ENCODE results near the gene UBLCP1. TPM values are rescaled to one million over a fixed set of nuclear protein-coding genes. Genes with fewer than 3 reads are reported as not detected.

Gene UBLCP1
- total and polyA plus RNA-seq, 2 of the 13 experiments (the other 11 are each of a cell fraction or from before 2014, with no cell fraction given), result 6.5 to 12.6 TPM

DNA sequence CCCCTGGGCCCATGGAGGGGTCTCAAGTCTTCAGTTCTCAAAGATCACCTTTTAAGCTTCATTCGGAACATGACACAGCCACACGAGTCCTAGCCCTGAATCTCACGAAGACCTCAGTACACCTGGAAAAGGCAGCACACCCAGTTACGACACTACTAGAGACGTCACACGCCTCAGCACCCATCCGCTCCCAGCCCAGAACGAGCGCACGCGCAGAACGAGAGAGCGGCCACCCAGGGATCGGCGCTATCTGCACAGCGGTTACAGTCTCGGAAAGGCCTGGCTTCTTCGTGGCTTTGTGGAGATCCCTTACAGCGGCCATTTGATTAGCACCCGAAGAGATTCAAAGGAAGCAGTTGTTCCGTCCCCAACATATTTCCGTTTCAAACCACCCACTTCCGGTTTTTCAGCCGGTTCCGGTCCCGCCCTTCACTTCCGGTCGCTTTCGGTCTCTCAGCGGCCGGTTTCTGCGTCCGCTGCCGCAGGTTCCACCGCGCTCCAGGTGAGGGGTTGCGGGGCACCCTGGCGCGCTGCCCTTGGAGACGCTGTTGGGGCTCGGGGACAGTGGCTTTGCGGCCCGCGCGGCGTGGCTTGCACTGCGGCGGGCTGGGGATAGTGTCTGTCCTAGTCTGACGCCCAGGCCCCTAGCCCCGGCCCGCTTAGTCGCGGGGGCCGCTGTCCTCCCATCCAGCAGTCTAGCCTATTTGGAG lies at the start of gene UBLCP1 (continued):
- TF ChIP-seq, protein P1, sequence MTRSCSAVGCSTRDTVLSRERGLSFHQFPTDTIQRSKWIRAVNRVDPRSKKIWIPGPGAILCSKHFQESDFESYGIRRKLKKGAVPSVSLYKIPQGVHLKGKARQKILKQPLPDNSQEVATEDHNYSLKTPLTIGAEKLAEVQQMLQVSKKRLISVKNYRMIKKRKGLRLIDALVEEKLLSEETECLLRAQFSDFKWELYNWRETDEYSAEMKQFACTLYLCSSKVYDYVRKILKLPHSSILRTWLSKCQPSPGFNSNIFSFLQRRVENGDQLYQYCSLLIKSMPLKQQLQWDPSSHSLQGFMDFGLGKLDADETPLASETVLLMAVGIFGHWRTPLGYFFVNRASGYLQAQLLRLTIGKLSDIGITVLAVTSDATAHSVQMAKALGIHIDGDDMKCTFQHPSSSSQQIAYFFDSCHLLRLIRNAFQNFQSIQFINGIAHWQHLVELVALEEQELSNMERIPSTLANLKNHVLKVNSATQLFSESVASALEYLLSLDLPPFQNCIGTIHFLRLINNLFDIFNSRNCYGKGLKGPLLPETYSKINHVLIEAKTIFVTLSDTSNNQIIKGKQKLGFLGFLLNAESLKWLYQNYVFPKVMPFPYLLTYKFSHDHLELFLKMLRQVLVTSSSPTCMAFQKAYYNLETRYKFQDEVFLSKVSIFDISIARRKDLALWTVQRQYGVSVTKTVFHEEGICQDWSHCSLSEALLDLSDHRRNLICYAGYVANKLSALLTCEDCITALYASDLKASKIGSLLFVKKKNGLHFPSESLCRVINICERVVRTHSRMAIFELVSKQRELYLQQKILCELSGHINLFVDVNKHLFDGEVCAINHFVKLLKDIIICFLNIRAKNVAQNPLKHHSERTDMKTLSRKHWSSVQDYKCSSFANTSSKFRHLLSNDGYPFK (CRISPR knock-in tag; IDR thresholded peaks at IDR 0.05; ENCODE audit: borderline replicate concordance), result peak; percentile 80; the same call in 1 of the 2 replicates
- TF ChIP-seq, protein P2, sequence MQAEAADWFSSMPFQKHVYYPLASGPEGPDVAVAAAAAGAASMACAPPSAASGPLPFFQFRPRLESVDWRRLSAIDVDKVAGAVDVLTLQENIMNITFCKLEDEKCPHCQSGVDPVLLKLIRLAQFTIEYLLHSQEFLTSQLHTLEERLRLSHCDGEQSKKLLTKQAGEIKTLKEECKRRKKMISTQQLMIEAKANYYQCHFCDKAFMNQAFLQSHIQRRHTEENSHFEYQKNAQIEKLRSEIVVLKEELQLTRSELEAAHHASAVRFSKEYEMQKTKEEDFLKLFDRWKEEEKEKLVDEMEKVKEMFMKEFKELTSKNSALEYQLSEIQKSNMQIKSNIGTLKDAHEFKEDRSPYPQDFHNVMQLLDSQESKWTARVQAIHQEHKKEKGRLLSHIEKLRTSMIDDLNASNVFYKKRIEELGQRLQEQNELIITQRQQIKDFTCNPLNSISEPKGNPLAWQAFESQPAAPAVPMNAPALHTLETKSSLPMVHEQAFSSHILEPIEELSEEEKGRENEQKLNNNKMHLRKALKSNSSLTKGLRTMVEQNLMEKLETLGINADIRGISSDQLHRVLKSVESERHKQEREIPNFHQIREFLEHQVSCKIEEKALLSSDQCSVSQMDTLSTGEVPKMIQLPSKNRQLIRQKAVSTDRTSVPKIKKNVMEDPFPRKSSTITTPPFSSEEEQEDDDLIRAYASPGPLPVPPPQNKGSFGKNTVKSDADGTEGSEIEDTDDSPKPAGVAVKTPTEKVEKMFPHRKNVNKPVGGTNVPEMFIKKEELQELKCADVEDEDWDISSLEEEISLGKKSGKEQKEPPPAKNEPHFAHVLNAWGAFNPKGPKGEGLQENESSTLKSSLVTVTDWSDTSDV (CRISPR knock-in tag; IDR thresholded peaks at IDR 0.05), result 0 out of 2 replicates have a peak, but pooled peaks have one; percentile 75
- TF ChIP-seq ZSCAN25 (CRISPR knock-in tag; IDR thresholded peaks at IDR 0.05) (no peak; the same call in 1 of the 2 replicates), BRD4 (CRISPR knock-in tag; IDR thresholded peaks at IDR 0.05) (peak; percentile 57; the same call in 1 of the 2 replicates), PCBP1 (IDR thresholded peaks at IDR 0.05; ENCODE audit: borderline replicate concordance, low read depth, low read length) (no peak), ZSCAN31 (CRISPR knock-in tag; IDR thresholded peaks at IDR 0.05; ENCODE audit: low read depth) (no peak), SP4 (CRISPR knock-in tag; IDR thresholded peaks at IDR 0.05) (peak; percentile 70), SNAI1 (CRISPR knock-in tag; IDR thresholded peaks at IDR 0.05; ENCODE audit: borderline replicate concordance) (no peak; the same call in 1 of the 2 replicates), NR2F6 (IDR thresholded peaks at IDR 0.05) (no peak), NR2F6 (CRISPR knock-in tag; IDR thresholded peaks at IDR 0.05) (no peak), ARNT (IDR thresholded peaks at IDR 0.05) (no peak), KDM5A (IDR thresholded peaks at IDR 0.05; ENCODE audit: borderline replicate concordance, low read length) (peak; percentile 70), MTA1 (CRISPR knock-in tag; IDR thresholded peaks at IDR 0.05; ENCODE audit: borderline replicate concordance) (no peak)
- TF ChIP-seq, protein P3, sequence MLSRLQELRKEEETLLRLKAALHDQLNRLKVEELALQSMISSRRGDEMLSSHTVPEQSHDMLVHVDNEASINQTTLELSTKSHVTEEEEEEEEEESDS (CRISPR knock-in tag; IDR thresholded peaks at IDR 0.05; ENCODE audit: borderline replicate concordance), result 0 out of 2 replicates have a peak, but pooled peaks have one; percentile 18
- TF ChIP-seq, protein P4, sequence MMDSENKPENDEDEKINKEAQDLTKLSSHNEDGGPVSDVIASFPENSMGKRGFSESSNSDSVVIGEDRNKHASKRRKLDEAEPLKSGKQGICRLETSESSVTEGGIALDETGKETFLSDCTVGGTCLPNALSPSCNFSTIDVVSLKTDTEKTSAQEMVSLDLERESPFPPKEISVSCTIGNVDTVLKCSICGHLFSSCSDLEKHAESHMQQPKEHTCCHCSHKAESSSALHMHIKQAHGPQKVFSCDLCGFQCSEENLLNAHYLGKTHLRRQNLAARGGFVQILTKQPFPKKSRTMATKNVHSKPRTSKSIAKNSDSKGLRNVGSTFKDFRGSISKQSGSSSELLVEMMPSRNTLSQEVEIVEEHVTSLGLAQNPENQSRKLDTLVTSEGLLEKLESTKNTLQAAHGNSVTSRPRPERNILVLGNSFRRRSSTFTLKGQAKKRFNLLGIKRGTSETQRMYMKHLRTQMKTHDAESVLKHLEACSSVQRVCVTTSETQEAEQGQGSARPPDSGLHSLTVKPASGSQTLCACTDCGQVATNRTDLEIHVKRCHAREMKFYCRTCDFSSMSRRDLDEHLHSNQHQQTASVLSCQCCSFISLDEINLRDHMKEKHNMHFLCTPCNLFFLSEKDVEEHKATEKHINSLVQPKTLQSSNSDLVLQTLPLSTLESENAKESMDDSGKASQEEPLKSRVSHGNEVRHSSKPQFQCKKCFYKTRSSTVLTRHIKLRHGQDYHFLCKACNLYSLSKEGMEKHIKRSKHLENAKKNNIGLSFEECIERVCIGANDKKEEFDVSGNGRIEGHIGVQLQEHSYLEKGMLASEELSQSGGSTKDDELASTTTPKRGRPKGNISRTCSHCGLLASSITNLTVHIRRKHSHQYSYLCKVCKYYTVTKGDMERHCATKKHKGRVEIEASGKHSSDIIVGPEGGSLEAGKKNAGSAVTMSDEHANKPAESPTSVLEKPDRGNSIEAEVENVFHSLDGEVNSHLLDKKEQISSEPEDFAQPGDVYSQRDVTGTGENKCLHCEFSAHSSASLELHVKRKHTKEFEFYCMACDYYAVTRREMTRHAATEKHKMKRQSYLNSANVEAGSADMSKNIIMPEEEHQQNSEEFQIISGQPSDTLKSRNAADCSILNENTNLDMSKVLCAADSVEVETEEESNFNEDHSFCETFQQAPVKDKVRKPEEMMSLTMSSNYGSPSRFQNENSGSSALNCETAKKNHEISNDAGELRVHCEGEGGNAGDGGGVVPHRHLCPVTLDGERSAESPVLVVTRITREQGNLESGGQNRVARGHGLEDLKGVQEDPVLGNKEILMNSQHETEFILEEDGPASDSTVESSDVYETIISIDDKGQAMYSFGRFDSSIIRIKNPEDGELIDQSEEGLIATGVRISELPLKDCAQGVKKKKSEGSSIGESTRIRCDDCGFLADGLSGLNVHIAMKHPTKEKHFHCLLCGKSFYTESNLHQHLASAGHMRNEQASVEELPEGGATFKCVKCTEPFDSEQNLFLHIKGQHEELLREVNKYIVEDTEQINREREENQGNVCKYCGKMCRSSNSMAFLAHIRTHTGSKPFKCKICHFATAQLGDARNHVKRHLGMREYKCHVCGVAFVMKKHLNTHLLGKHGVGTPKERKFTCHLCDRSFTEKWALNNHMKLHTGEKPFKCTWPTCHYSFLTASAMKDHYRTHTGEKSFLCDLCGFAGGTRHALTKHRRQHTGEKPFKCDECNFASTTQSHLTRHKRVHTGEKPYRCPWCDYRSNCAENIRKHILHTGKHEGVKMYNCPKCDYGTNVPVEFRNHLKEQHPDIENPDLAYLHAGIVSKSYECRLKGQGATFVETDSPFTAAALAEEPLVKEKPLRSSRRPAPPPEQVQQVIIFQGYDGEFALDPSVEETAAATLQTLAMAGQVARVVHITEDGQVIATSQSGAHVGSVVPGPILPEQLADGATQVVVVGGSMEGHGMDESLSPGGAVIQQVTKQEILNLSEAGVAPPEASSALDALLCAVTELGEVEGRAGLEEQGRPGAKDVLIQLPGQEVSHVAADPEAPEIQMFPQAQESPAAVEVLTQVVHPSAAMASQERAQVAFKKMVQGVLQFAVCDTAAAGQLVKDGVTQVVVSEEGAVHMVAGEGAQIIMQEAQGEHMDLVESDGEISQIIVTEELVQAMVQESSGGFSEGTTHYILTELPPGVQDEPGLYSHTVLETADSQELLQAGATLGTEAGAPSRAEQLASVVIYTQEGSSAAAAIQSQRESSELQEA (CRISPR knock-in tag; IDR thresholded peaks at IDR 0.05; ENCODE audit: not compliant biosample characterization), result peak; percentile 65
